ENCODE measurements around the gene POLD4.

POLD4 gene

DNA sequence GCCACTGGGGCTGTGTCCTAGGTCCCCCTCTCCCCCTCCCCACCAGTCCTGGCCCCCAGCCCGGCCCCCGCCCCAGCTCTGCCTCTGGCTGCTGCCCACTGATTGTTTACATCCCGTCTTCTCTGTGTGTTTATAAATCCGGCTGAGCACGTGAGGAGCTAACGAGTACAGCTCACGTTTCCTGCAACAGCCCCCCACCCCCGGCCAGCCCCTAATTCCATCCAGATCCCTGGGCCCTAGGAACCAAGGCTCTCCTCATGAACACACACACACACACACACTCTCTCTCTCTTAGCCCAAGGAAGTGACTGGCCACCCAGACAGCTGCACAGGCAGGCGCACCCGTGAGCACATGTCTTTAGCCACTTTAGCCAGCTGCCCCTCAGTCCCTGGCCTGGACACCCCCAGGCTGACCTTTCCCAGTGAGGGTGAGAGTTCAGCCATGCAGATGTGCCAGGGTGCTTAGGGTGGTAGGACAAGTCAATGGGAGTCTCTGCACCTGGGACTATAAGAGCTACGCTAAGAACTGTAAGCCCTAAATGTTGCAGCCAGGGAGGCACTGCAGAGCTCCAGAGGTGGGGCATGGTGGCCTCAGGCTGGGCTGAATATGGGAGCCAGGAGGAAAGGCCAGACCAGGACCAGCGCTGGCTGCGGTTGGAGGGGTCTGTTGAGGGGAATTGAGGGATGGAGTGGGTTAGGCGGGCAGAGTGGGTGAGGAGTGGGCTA, 17.2 kb upstream of the POLD4 start:
- DNase-seq = no peak

DNA sequence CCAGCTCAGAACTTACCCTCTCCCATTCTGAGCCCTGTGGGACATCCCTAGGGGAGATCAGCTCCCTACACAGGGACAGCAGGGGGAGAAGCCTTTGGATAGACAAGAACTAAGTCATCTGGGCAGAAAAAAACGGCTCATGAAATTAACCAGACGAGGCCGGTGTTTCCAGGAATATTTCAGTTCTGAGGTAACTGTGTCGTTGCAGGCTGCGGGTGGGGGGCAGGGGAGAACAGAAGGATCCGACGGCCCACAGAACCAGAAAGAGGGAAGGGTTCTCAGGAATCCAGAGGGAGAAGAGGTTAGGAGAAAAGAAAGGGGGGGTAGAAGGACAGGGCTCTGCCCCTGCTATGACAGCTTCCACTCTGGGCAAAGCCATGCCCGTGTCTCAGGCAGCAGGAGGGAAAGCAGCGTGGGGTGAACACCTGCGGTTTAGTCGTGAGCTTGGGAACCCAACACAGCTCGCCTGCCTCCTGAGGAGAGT, 16.5 kb upstream of the POLD4 start:
- DNase-seq = no peak

DNA sequence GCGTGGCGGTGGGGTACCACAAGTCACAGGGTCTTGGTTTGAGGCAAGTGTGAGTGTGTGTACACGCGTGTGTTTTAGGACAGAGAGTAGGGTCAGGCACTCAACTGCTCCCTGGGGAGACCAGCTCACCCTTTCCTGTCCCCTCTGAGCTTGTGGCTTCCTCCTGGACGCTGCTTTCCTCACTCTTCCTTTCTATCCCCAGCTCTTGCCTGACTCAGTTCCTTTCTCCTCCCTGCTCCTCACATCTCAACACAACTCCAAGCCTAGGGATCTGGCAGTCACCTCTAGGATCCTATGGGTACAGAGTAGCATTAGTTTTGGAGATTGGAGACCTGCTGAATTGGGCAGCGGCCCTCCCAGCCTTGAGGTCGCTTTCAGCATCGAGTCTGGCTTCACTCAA, 15.9 kb upstream of the POLD4 start:
- no peak for DNase-seq

DNA sequence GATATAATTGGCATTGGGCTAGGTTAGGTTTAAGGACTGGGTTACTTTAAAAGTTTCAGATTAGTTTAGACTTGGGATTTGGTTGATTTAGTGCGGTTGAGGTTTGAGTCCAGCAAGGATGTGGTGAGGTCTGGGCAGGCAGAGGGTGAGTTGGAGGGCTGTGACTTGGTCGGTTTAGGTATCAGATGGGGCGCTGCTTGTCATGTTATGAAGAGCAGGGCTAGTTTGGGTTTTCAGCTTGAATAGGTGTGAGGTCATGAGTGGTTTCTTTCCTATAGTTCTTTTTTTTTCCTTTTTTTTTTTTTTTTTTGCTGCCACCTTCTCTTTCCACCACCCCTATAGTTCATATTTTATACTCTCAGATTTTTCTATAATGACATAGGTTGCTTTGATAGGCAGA, 15.3 kb upstream of the POLD4 start:
- peak in 1 of 2 donors; percentile 45 for DNase-seq

DNA sequence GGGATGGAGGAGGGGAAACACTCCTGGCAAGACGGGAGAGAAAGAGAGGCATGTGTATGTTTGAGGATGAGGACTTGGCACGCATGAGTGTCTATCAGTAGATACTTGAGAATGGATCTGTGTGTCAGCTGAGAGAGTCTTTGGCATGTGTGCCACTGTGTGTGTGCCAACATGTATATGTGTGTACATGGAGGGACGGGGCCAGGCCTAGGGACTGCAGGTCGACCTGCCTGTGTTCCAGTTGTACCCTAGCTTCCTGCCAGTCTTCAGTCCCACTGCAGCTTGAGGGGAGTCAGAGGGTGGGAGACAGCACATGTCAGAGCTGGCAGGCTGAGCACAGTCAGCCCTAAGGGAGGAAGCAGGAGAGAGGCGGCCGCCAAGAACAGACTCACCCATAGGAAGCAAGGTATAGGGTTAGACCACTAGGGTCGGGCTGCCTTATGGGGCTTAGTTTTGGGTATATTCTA, 14.4 kb upstream of the POLD4 start:
- DNase-seq = no peak

DNA sequence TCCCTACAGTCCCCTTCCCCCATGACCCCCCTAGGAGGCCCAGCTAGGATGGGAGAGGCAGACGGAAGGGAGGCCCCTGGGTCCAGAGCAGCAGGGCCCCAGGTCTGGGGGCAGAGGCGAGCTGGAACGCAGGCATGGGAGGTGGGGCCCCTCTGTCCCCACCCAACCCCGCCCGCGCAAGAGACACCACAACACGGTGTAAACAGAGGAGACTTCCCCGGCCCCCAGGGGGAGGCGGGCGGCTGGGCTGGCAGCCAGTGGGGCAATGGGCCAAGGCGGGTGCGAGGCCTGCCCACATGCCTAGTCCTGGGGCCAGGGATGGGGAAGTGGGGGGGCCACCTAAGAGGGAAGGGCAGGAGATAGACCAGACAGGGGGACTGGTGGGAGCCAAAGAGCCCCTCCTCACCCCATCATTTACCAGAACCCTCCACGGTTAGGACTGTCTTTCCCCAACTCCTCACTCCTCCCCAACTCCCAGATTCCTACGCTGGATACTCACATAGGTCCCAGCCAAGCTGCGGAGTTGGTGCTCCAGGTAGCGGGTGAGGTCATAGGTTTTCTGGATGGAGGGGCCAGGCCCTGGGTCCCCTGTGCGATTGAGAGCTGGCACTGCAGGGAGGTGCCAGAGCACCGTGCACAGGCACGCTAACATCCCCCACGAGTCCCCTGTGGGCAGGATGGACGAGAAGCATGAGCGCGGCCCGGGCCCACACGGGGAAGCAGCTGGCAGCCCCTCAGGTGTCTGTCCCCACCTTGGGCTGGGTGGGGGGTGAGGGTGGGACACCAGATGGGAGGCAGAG, 13.8 kb upstream of the POLD4 start:
- no peak for DNase-seq

DNA sequence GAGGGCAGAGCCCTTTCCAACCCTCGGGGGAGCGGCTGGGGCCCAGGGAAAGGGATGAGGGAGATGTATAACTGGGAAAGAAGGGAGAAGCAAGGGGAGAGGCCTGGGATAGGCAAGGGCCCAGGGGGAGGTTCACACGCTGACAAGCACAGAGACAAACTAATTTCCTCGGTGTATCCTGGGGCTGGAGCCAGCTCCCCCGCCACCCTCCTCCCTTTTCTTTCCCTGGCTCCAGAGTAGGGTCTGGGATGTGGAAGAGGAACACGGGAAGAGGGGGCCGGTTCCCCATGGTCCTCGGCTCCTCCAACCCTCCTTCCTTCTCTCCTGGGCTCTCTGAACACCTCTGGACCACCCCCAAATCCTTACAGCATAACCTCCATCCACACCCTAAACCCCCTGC, 13.2 kb upstream of the POLD4 start:
- DNase-seq = no peak

DNA sequence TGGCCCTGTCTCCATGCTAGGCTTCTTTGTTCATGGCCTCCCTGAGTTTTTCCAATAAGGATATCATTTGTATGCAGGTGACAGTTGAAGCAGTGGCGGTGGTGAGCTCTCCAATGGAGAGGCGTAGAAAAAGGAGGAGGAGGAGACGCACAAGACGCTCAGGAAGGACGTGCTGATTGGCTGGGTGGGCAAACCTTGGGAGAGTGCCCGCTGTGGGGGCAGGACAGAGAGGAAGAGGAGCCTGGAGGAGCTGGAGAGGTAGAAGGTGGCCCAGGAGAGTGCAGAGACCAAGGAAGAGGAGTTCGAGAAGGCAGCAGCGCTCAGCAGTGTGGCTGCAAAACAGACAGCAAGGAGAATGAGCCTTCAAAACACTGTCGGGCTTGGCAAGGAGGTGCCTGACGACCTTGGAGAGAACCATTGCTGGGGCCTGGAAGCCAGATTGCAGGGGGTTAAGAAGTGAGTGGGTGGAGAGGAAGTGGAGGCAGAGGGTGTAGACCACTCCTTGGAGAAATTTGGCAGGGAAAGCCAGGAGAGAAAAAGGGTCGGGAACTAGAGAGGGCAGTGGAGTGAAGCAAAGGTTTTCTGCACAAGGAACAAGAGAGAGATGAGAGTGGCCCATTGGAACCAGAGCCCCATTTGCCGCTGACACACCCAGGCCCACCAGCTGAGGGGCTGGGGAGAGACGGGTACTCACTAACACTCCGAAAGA, 12.5 kb upstream of the POLD4 start:
- no peak for DNase-seq

DNA sequence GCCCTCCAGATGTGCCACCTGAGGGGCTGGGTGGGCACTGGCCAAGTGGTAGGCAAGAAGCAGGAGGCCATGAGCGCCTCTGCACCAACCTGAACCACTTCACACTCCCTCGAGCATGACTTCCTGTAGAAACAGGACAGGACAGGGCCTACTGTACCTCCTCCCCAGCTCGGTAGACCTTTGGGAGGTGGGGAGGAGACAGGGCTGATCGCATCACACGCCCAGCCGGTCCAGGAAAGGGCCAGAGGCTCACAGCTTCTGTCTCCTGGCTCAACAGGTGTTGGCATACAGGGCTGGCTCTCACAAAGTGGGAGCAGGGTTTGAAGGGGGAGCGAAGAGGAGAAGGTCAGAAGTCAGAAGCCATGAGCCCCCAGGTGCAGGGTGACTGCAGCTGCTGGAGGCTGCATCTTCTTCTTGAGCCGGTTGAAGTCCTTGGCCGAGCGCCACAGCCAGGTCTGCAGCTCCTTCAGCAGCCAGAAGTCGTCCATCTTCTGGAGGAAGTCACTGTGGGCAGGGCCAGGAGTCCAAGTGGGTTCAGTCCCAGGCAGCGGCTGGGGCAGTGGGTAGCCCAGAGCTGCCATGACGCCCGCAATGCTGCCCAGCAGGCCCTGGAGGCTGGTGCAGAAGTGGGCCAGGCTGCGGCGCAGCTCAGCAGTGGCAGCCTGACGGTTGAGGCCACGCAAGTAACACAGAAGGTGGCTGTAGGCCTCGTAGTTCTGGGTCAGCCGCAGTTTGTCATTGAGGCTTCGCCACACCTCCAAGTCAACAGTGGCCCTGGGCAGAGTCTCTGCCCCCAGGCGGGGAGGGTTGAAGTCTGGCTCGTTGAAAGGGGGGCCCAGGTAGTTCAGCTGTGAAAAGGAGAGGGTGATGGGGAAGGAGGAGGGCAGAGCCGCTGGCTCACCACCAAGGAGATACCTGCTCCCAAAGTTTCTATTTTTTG, 11.7 kb upstream of the POLD4 start:
- no peak for DNase-seq

DNA sequence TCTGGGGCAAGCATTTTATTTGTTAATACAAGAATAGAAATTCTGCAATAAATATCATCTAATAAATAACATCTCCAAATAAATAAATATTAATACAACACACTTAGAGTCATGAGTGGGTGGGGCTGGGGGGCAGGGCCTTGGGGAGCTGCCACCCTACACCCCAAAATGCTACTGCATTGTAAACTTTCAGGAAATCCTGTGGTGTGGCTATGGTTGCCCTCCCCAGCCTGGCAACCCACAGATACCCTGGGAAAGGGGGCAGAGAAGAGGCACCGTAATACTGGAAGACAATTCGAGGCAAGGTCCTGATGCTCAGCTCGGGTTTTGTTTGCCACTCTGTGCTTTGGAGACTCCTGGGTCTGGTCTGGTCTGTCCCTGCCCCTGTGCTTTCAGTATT, 10.8 kb upstream of the POLD4 start:
- DNase-seq = peak in 1 of 2 donors; percentile 34

DNA sequence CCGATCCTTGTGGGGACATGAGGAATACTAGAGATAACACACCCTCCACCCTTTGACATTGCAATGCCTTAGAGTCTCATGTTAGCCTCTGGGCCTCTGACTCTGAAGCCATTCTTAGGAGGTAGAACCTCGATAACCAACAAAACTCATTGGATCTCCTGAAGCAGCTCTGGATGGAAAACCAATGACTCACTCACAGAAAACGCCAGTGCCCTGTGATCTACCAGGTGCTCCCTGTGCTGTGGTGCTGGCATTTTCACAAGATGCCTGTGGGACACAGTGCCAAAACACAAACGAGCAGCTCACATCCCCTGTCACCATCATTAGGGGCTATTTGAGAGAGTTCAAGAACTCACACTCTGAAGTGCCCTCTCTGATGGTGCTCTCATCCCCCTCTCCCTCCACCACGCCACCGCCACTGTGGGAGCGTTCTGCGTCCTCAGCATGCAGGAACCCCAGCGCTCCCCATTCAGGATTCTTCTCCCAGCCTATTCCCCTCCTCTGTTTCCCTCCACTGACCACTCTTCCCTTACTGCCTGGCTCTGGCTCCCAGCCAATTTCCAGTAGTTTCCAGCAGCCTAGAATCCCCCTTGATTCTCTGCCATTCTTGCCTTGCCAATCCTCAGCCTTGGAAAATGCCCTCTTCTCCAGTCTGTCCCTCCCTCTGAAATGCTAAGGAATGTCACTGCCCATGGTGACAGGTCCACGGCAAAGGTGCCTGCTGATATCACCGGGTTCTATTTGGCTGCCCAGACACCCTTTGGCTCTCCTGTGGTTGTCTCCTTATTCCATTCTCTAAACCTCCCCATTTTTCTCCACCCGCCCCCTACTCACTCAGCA, 4.7 kb upstream of the POLD4 start:
- DNase-seq = no peak

DNA sequence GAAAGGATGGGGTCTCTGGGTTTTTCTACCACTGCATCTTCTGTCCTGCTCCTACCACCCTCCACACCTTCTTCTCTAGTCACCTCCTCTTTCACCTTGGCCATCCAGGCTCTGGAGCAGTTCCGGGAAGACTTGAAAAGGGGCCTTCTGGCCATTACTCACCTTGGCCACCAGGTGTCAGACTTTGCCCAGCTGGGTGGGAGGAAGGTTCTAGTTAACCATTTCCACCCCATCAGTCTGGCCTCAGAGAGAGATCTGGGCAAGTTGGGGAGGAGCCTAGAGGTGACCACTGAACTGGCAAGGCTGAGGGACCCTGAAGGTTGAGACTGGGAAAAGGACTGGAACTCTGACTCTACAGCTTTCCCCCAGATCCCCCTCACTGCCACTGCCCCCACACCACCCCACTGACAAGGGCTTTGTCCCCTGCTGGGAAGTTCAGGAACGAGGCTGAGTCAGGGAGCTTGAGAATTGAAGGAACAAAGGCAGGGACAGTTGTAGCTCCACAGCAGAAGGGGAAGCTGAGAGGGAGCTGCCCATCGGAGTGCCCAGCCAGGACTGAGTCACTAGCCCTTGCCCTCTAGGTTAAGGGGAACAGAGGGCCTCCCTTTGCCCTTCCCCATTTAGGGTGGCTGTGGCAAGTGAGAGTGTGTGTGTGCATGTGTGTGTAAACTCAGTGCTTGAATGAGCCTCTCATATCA, 3.7 kb upstream of the POLD4 start:
- peak; percentile 73 to 83 for DNase-seq

DNA sequence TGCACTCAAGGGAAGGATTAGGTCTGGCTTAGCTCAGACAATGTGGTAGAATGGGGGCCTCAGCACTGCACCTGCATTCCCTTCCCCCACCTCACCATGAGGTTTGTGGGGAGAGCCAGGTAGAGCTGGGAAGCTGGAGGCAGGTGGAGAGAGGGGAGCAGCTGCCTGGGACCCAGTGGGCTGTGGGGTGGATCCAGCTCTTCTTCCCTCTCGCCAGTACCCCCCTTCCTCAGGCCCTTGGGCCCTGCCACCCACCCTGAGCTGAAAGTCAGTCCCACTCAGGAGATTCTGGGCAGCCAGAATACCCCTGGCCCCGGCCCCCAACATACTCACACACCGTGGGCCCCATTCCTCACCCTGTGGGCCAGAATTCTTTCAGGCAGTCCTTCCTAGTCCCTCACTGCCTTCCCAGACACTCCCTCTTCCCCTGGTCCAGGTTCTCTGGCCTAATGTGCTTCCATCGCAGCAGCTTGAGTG, 3.1 kb upstream of the POLD4 start:
- DNase-seq = no peak

DNA sequence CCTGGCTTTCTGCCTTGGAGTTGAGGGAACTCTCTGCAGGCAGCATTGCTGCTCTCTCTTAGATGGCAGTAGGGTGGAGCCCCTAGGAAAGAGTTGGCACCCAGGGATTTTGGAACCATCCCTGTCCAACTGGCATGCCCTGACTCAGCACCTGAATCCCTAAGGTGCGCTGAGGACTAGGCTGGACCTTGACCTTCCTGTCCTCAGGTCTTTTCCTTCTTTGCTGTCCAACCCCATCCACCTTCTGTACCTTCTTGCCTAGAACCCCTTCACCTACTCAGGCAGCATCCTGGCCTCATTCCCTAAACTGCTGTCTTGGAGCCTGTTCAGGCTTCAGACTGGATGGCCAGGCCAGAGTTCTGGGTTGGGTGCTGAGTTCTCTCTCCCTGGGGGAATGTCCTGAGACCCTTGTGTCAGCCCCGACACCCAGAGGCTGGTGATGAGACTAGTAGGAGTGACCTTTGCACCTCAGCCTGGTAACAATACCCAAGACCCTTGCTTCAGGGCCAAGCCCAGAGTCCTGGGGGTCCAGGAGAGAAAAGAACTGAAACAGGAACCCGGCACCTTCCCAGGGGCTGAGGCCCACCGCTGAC, 2.5 kb upstream of the POLD4 start:
- no peak for DNase-seq

DNA sequence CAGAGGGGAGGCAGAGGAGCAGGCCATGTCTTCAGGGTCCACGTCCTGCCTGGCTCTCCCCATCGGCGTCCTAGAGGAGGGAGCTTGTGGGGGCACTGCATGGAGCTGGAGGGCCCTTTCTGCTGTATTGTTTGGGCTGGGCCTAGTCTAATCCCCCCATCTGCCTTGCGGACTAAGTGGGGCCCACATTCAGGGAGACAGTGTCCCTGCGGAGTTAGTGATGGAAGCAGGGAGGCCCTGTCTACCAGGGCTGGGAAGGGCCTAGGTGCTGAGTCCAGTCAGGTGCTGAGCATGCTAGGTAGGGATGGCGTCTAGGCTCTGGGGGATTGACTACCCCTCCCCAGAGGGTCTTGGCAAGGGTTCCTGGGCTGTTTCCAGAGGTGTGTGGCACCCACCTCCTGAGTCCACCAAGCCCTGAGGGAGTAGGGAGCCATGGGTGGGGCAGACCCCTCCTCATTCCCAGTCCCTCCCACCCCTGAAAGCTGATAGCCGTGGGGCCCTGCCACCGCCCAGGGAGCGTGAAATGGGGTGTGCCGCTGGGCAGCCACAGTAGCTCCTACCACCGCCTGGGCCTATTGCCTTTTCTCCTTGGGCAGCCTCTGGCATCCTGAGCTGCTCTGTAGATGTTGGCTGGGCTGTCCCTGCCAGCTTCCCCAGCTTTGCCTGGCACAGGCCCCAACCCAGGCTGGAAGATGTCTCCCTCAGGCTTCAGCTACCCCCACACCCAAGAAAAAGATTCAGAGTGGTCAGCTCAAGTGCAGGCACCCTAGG, 1.9 kb upstream of the POLD4 start:
- DNase-seq = no peak

DNA sequence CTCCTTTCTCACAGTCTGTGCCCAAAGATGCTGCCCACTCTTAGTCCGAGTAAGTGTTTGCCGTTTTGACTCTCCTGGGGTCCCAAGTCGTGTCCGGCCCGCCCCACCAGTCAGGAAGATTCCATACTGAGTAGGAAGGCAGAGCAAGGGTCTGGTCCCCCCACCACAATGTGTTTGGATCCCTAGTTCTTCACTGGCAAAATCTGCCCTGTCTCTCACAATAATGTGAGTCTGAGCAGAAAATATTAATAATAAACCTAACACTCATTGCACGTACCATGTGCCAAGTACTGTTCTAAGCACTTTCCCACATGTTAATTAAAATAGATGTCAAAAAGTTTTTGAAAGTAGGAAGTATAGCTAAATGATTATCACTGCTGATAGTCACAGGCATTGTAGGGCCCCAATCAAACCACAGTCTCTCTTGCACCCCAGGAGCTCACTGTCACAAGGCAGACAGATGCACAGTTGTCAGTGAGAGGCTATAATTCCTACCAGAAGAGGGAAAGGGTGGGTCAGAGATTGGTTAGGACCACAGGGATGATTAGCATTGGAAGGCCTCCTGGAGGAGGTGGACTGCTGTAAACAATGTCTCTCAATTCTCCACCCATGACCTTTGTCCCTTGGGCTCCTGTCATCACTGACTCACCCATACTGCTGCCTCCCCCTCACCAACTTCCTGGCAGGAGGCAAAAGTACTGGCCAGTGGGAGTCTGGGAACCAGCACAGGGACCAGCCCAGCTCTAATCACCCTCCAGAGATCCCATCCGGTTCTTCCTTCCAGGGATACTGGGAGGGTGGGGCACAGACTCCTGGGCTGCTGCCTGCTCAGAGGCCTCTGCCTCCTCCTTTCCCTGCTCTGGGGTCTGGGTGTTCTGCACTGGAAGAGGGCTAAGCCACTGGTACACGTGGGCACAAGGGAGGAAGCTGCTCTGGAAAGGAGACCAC, 1.0 kb upstream of the POLD4 start:
- DNase-seq = peak in 1 of 2 donors; percentile 29

DNA sequence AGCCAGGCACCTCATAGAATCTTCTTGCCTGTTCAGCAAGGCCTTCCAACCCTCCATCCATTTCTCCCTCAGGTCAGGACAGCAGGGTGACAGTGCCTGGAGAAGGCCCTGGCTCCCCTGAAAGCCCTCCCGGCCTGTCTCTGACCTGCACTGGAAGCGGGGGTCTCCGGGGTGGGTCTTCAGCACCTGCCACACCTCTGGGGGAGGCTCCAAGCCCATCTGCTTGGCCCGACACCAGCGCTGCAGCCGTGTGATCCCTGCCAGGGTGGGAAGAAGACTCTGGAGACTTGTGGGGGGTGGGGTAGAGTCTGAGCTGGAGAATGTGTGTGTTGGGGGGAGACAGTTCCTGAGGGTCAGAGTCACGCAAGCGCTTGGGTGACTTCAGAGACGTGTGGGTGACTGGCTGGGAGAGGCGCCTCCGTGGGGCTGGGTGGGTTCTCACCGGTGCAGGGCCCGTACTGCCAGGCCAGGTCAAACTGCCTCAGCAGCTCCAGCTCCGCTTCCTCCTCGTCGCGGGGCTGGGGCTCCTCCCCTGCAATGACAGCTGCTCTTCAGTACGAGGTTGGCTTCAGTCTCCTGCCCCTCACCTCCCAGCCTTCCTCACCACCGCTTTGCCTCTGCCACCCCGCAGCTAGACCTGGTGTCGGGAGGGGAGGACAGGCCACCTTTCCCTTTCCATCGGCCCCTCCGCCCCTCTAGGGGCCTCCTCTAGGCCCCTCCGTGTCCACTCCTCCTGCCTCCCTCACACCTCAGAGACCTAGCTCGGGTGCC, 615 bp downstream of the POLD4 start:
- peak in 1 of 2 donors; percentile 69 for DNase-seq
